ENCODE results near the gene COA1.

GRCh38 chr7:43604251-43604650 is 125.1 kb downstream of the COA1 start:
- no peak for TF ChIP-seq CTCF (IDR thresholded peaks at IDR 0.05)
- TF ChIP-seq POLR2A (IDR thresholded peaks at IDR 0.05) = no peak
